ENCODE measurements around the gene CIDEA. TPM values are rescaled to one million over a fixed set of nuclear protein-coding genes. Genes with fewer than 3 reads are reported as not detected.

The CIDEA gene
- total RNA-seq, 1 donor from 2014 or later = 0.97 TPM

- no peaks in the 10 kb centered on the region for H3K9me3 Mint-ChIP-seq (ENCODE audit: unreplicated experiment)
- no peak overlapping the region for H3K27ac Mint-ChIP-seq (ENCODE audit: unreplicated experiment)
- no peak overlapping the region for H3K4me3 Mint-ChIP-seq (ENCODE audit: unreplicated experiment)
- H3K4me1 Mint-ChIP-seq (ENCODE audit: unreplicated experiment) = peaks cover 46% of the 10 kb centered on the region
- peaks cover 22% of the 10 kb centered on the region for H3K27me3 Mint-ChIP-seq (ENCODE audit: unreplicated experiment)
- no peak for DNase-seq (ENCODE audit: low spot score)
- no peak for TF ChIP-seq CTCF (IDR thresholded peaks at IDR 0.05; ENCODE audit: unreplicated experiment)
- H3K36me3 Mint-ChIP-seq (ENCODE audit: low read depth, unreplicated experiment) = no peaks in the 10 kb centered on the region
Measured at GRCh38 chr18:12255626-12256026, 1.5 kb downstream of the CIDEA start.

DNA sequence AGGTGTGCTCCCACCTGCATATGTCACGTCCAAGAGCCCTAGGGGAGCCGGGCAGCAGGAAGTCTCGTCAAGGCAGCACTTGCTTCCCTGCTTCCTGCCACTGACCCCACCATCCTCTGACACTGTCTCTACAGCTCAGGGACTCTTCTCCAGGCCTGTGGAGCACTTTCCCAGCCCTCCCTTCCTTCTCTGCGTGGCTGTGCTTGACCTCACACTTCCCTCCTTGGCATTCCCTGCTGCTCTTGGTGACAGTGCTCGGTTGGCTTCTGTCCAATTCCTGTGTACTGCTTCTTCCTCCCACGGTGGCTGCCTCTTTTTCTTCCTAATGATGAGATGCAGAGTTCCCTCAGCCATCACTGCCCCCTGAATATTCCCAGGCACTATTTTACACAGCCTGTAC is 2.8 kb downstream of the CIDEA start:
- H3K9me3 Mint-ChIP-seq (ENCODE audit: unreplicated experiment) = no peaks in the 10 kb centered on the region
- H3K4me3 Mint-ChIP-seq (ENCODE audit: unreplicated experiment) = no peak overlapping the region
- peaks cover 46% of the 10 kb centered on the region for H3K4me1 Mint-ChIP-seq (ENCODE audit: unreplicated experiment)
- no peaks in the 10 kb centered on the region for H3K36me3 Mint-ChIP-seq (ENCODE audit: low read depth, unreplicated experiment)
- peak overlapping the region; percentile 81 for H3K27ac Mint-ChIP-seq (ENCODE audit: unreplicated experiment)
- no peak for TF ChIP-seq CTCF (IDR thresholded peaks at IDR 0.05; ENCODE audit: unreplicated experiment)
- peaks cover 15% of the 10 kb centered on the region for H3K27me3 Mint-ChIP-seq (ENCODE audit: unreplicated experiment)
- DNase-seq (ENCODE audit: low spot score) = no peak

DNA sequence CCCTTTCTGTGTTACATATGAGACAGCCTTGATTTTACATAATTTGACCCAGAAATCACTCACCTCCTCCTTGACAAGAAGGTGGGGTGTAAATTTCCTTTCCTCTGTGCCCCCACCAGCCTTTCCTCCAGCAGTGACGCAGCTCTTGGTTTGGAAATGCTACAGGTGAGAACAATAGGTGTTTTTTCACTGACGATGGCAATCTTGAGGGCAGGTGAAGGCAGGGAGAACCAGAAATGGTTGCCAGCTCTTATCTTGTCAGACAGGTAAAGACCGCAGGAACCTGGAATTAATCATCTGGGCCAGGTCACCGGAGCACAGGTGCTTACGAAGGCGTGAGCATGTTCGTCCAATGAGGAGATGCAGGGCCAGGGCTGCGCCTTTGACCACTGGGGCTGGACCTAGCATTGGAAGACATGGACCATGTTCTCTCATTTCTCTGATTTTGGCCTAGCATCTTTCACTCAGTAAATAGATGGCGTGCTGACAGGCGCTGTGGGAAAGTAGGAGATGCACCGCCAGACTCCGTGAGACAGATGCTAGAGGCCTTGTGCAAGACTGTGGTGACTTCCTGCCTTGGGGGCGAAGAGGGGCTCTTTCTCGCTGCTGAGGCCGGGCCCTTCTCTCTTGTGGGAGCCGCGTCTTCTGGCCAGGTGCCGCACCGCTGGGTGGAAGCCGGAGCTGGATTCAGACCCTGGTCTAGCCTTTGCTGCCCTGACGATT is 4.0 kb downstream of the CIDEA start:
- TF ChIP-seq CTCF (IDR thresholded peaks at IDR 0.05; ENCODE audit: unreplicated experiment) = no peak
- Mint-ChIP-seq H3K4me1 (ENCODE audit: unreplicated experiment) (peaks cover 46% of the 10 kb centered on the region), H3K27ac (ENCODE audit: unreplicated experiment) (peak overlapping the region; percentile 81), H3K9me3 (ENCODE audit: unreplicated experiment) (no peaks in the 10 kb centered on the region), H3K27me3 (ENCODE audit: unreplicated experiment) (peaks cover 10% of the 10 kb centered on the region), H3K4me3 (ENCODE audit: unreplicated experiment) (no peak overlapping the region), H3K36me3 (ENCODE audit: low read depth, unreplicated experiment) (no peaks in the 10 kb centered on the region)
- no peak for DNase-seq (ENCODE audit: low spot score)

- Mint-ChIP-seq H3K27me3 (ENCODE audit: unreplicated experiment) (peaks cover 10% of the 10 kb centered on the region), H3K36me3 (ENCODE audit: low read depth, unreplicated experiment) (no peaks in the 10 kb centered on the region), H3K4me1 (ENCODE audit: unreplicated experiment) (peaks cover 39% of the 10 kb centered on the region), H3K9me3 (ENCODE audit: unreplicated experiment) (no peaks in the 10 kb centered on the region), H3K4me3 (ENCODE audit: unreplicated experiment) (no peak overlapping the region), H3K27ac (ENCODE audit: unreplicated experiment) (no peak overlapping the region)
- TF ChIP-seq CTCF (IDR thresholded peaks at IDR 0.05; ENCODE audit: unreplicated experiment) = no peak
- no peak for DNase-seq (ENCODE audit: low spot score)
Measured at GRCh38 chr18:12258719-12259705, 4.9 kb downstream of the CIDEA start.

Measured in endothelial cell (in vitro differentiated cells).